Urothelium cell line (cell line): ENCODE results near the gene FCN1.

Experiments used
- DNase-seq: peaks from one replicate; pipeline ENCODE4 v3.0.0; 2011; ENCODE audit warnings: low spot score, mixed read lengths
- FAIRE-seq: peaks from 2 replicates; lab custom pipeline; 2011; peaks lifted over from hg19 to GRCh38; lab: Jason Lieb, UNC

Gene FCN1

GRCh38 chr9:134880484-134881312 is 37.0 kb downstream of the FCN1 start, which contains the start of gene FCN2:
TSS of gene FCN2 (plus strand) at chr9:134880810. CDS start at chr9:134880822, 12 bp downstream.
- FAIRE-seq (no peak), DNase-seq (no peak)

- FAIRE-seq = no peak
Measured at GRCh38 chr9:134879664-134880483, 37.8 kb downstream of the FCN1 start.

GRCh38 chr9:134877541-134877940 is 40.2 kb downstream of the FCN1 start:
- DNase-seq = no peak
- FAIRE-seq = no peak

More at GRCh38 chr9:134879664-134880483, 37.8 kb downstream of the FCN1 start:
- no peak for DNase-seq

- no peak for DNase-seq
- FAIRE-seq = no peak
Measured at GRCh38 chr9:134875371-134875770, 42.3 kb downstream of the FCN1 start.

- DNase-seq = no peak
- FAIRE-seq = peak; percentile 30
Measured at GRCh38 chr9:134872482-134873231, 45.1 kb downstream of the FCN1 start.

GRCh38 chr9:134871697-134872340 is 45.9 kb downstream of the FCN1 start:
- DNase-seq (no peak), FAIRE-seq (peak; percentile 53)

GRCh38 chr9:134870746-134871662 is 46.7 kb downstream of the FCN1 start:
- no peak for DNase-seq
- no peak for FAIRE-seq

- DNase-seq (no peak), FAIRE-seq (no peak)
Measured at GRCh38 chr9:134870301-134870694, 47.4 kb downstream of the FCN1 start.

GRCh38 chr9:134869554-134870300 is 48.0 kb downstream of the FCN1 start:
- FAIRE-seq (no peak), DNase-seq (no peak)

GRCh38 chr9:134868751-134869553 is 48.8 kb downstream of the FCN1 start:
- FAIRE-seq (no peak), DNase-seq (no peak)

GRCh38 chr9:134867917-134868750 is 49.6 kb downstream of the FCN1 start:
- no peak for DNase-seq
- FAIRE-seq = no peak

- FAIRE-seq (no peak), DNase-seq (no peak)
Measured at GRCh38 chr9:134864821-134865190, 52.9 kb downstream of the FCN1 start.

- DNase-seq = no peak
- FAIRE-seq = no peak
Measured at GRCh38 chr9:134863941-134864820, 53.5 kb downstream of the FCN1 start.

- DNase-seq (no peak), FAIRE-seq (no peak)
Measured at GRCh38 chr9:134863306-134863902, 54.3 kb downstream of the FCN1 start.

GRCh38 chr9:134861595-134862334 is 55.9 kb downstream of the FCN1 start:
- no peak for DNase-seq
- FAIRE-seq = peak; percentile 27
